Urothelium cell line (cell line): ENCODE results near the gene C16orf78.
"Not testable (repeated sequence)": the region's sequence is repeated elsewhere in the genome, so short reads cannot be mapped to it uniquely, and the experiment has no call there.

ENCODE experiments used
- DNase-seq: peaks from one replicate; pipeline ENCODE4 v3.0.0; 2011; ENCODE audit warnings: low spot score, mixed read lengths
- FAIRE-seq: peaks from 2 replicates; lab custom pipeline; 2011; peaks lifted over from hg19 to GRCh38; lab: Jason Lieb, UNC

The C16orf78 gene

GRCh38 chr16:49349446-49350168, 24.0 kb upstream of the C16orf78 start:
- DNase-seq, result no peak
- FAIRE-seq, result no peak

- DNase-seq (peak; percentile 78), FAIRE-seq (peak; percentile 96)
Measured at GRCh38 chr16:49350265-49351095, 23.1 kb upstream of the C16orf78 start.

- FAIRE-seq (no peak), DNase-seq (no peak)
Measured at GRCh38 chr16:49351096-49351487, 22.5 kb upstream of the C16orf78 start.

- DNase-seq (peak; percentile 48), FAIRE-seq (no peak)
Measured at GRCh38 chr16:49352892-49353291, 20.7 kb upstream of the C16orf78 start.

- DNase-seq (no peak), FAIRE-seq (no peak)
Measured at GRCh38 chr16:49353680-49354079, 19.9 kb upstream of the C16orf78 start.

- DNase-seq (no peak), FAIRE-seq (no peak)
Measured at GRCh38 chr16:49354101-49354500, 19.5 kb upstream of the C16orf78 start.

- peak; percentile 32 for FAIRE-seq
Measured at GRCh38 chr16:49354991-49355390, 18.6 kb upstream of the C16orf78 start.

GRCh38 chr16:49355933-49356665, 17.5 kb upstream of the C16orf78 start:
- FAIRE-seq (no peak), DNase-seq (no peak)

More at GRCh38 chr16:49354991-49355390, 18.6 kb upstream of the C16orf78 start:
- DNase-seq, result no peak

- DNase-seq (no peak), FAIRE-seq (no peak)
Measured at GRCh38 chr16:49356728-49357488, 16.7 kb upstream of the C16orf78 start.

- DNase-seq (no peak), FAIRE-seq (no peak)
Measured at GRCh38 chr16:49359591-49359990, 14.0 kb upstream of the C16orf78 start.

- FAIRE-seq, DNase-seq: not testable (repeated sequence)
Measured at GRCh38 chr16:49361731-49362130, 11.9 kb upstream of the C16orf78 start.

GRCh38 chr16:49362230-49362629, 11.4 kb upstream of the C16orf78 start:
- FAIRE-seq (no peak), DNase-seq (no peak)

- DNase-seq (no peak), FAIRE-seq (no peak)
Measured at GRCh38 chr16:49365711-49366509, 7.7 kb upstream of the C16orf78 start.

- DNase-seq, result no peak
- FAIRE-seq, result no peak
Measured at GRCh38 chr16:49366669-49367068, 6.9 kb upstream of the C16orf78 start.

GRCh38 chr16:49369651-49370611, 3.7 kb upstream of the C16orf78 start:
- DNase-seq, result no peak

GRCh38 chr16:49376206-49376605, 2.6 kb downstream of the C16orf78 start:
- DNase-seq (no peak), FAIRE-seq (no peak)

More at GRCh38 chr16:49369651-49370611, 3.7 kb upstream of the C16orf78 start:
- no peak for FAIRE-seq

GRCh38 chr16:49377196-49377755, 3.7 kb downstream of the C16orf78 start:
- no peak for FAIRE-seq

GRCh38 chr16:49378238-49378637, 4.6 kb downstream of the C16orf78 start:
- DNase-seq (no peak), FAIRE-seq (no peak)

More at GRCh38 chr16:49377196-49377755, 3.7 kb downstream of the C16orf78 start:
- DNase-seq, result no peak
